HepG2 (cell line): ENCODE data around the gene GPS1. TPM values are rescaled to one million over a fixed set of nuclear protein-coding genes. Genes with fewer than 3 reads are reported as not detected.

Experiments used
- AKAP8 ChIP-seq: sonication (generic); formaldehyde crosslinking; IDR thresholded peaks from 2 replicates; pipeline ENCODE4 v1.5.1; 2020; ENCODE audit warnings: mild to moderate bottlenecking, missing genetic modification reagents
- FOXA1 ChIP-seq, 2 experiments: fragments of 450-650 bp in 1 of 2; sonication (generic) in 1 of 2; formaldehyde crosslinking in 1 of 2; IDR thresholded peaks; 2 replicates each; pipeline versions ENCODE4 v1.4.0 to v1.6.1; 2016 to 2020; ENCODE audit warnings: missing genetic modification reagents in 1 of 2
- GFI1 ChIP-seq: sonication (generic); formaldehyde crosslinking; IDR thresholded peaks from 2 replicates; pipeline ENCODE4 v1.5.0; 2020; ENCODE audit warnings: missing genetic modification reagents, mild to moderate bottlenecking, borderline replicate concordance
- HOXA7 ChIP-seq: sonication (generic); formaldehyde crosslinking; IDR thresholded peaks from 2 replicates; pipeline ENCODE4 v1.8.1; 2022; ENCODE audit warnings: mild to moderate bottlenecking, missing genetic modification reagents, moderate library complexity
- KDM1A ChIP-seq: IDR thresholded peaks from 2 replicates; pipeline ENCODE4 v1.6.1; 2016; ENCODE audit warnings: missing compliant biosample characterization
- KDM5B ChIP-seq: sonication (generic); formaldehyde crosslinking; IDR thresholded peaks from 2 replicates; pipeline ENCODE4 v1.4.0; 2020; ENCODE audit warnings: missing genetic modification reagents, mild to moderate bottlenecking, borderline replicate concordance
- KLF12 ChIP-seq: sonication (generic); formaldehyde crosslinking; IDR thresholded peaks from 2 replicates; pipeline ENCODE4 v1.4.0; 2020; ENCODE audit warnings: missing genetic modification reagents, borderline replicate concordance
- NFATC3 ChIP-seq: sonication (generic); formaldehyde crosslinking; IDR thresholded peaks from 2 replicates; pipeline ENCODE4 v1.5.1; 2020; ENCODE audit warnings: mild to moderate bottlenecking, missing genetic modification reagents
- PITX1 ChIP-seq: sonication (generic); formaldehyde crosslinking; IDR thresholded peaks from 2 replicates; pipeline ENCODE4 v1.5.1; 2020; ENCODE audit warnings: mild to moderate bottlenecking, missing genetic modification reagents
- RBFOX2 ChIP-seq: fragments of 200-400 bp; formaldehyde crosslinking; IDR thresholded peaks from 2 replicates; pipeline ENCODE4 v1.6.1; 2017; ENCODE audit warnings: low read depth, mild to moderate bottlenecking, low read length
- SP4 ChIP-seq: sonication (generic); formaldehyde crosslinking; IDR thresholded peaks from 2 replicates; pipeline ENCODE4 v1.8.1; 2023; ENCODE audit warnings: mild to moderate bottlenecking, missing genetic modification reagents
- TCF7 ChIP-seq: sonication (generic); IDR thresholded peaks from 2 replicates; pipeline ENCODE4 v1.6.1; 2016; ENCODE audit warnings: antibody characterized with exemption, low read depth
- TOPORS ChIP-seq: sonication (generic); formaldehyde crosslinking; IDR thresholded peaks from 2 replicates; pipeline ENCODE4 v1.8.0; 2023; ENCODE audit warnings: mild to moderate bottlenecking, missing genetic modification reagents
- TSC22D2 ChIP-seq: sonication (generic); formaldehyde crosslinking; IDR thresholded peaks from 2 replicates; pipeline ENCODE4 v1.5.1; 2020; ENCODE audit warnings: missing genetic modification reagents, mild to moderate bottlenecking, borderline replicate concordance
- ZBTB3 ChIP-seq: sonication (generic); formaldehyde crosslinking; IDR thresholded peaks from 2 replicates; pipeline ENCODE4 v1.4.0; 2020; ENCODE audit warnings: low read depth, mild to moderate bottlenecking, moderate library complexity, missing genetic modification reagents, borderline replicate concordance
- ZBTB38 ChIP-seq: sonication (generic); formaldehyde crosslinking; IDR thresholded peaks from 2 replicates; pipeline ENCODE4 v1.5.1; 2020; ENCODE audit warnings: mild to moderate bottlenecking, missing genetic modification reagents
- ZFP90 ChIP-seq: sonication (generic); formaldehyde crosslinking; IDR thresholded peaks from 2 replicates; pipeline ENCODE4 v1.8.0; 2022; ENCODE audit warnings: missing genetic modification reagents, mild to moderate bottlenecking, inconsistent platforms, borderline replicate concordance
- ZMAT3 ChIP-seq: sonication (generic); formaldehyde crosslinking; conservative IDR thresholded peaks from 2 replicates; pipeline ENCODE4 v1.7.0; 2021; ENCODE audit warnings: missing genetic modification reagents
- ZNF17 ChIP-seq: sonication (generic); formaldehyde crosslinking; IDR thresholded peaks from 2 replicates; pipeline ENCODE4 v1.5.0; 2020; ENCODE audit warnings: mild to moderate bottlenecking, missing genetic modification reagents
- ZNF224 ChIP-seq: sonication (generic); formaldehyde crosslinking; IDR thresholded peaks from 2 replicates; pipeline ENCODE4 v1.5.0; 2020; ENCODE audit warnings: mild to moderate bottlenecking, missing genetic modification reagents
- ZNF337 ChIP-seq: sonication (generic); formaldehyde crosslinking; IDR thresholded peaks from 2 replicates; pipeline ENCODE4 v1.5.1; 2020; ENCODE audit warnings: missing genetic modification reagents, low read depth, mild to moderate bottlenecking, borderline replicate concordance
- ZNF350 ChIP-seq: sonication (generic); formaldehyde crosslinking; IDR thresholded peaks from 2 replicates; pipeline ENCODE4 v1.4.0; 2020; ENCODE audit warnings: mild to moderate bottlenecking, low read depth, missing genetic modification reagents, borderline replicate concordance
- ZNF44 ChIP-seq: sonication (generic); formaldehyde crosslinking; IDR thresholded peaks from 2 replicates; pipeline ENCODE4 v1.5.1; 2020; ENCODE audit warnings: mild to moderate bottlenecking, missing genetic modification reagents
- ZNF546 ChIP-seq: sonication (generic); formaldehyde crosslinking; conservative IDR thresholded peaks from 2 replicates; pipeline ENCODE4 v1.8.1; 2023; ENCODE audit warnings: mild to moderate bottlenecking, missing genetic modification reagents
- ZNF619 ChIP-seq: sonication (generic); formaldehyde crosslinking; IDR thresholded peaks from 2 replicates; pipeline ENCODE4 v1.4.0; 2020; ENCODE audit warnings: mild to moderate bottlenecking, missing genetic modification reagents
- ZNF703 ChIP-seq: sonication (generic); formaldehyde crosslinking; IDR thresholded peaks from 2 replicates; pipeline ENCODE4 v1.5.1; 2020; ENCODE audit warnings: missing genetic modification reagents, mild to moderate bottlenecking, moderate library complexity, borderline replicate concordance
- ZNF776 ChIP-seq: sonication (generic); formaldehyde crosslinking; IDR thresholded peaks from 2 replicates; pipeline ENCODE4 v1.4.0; 2020; ENCODE audit warnings: mild to moderate bottlenecking, missing genetic modification reagents
- polyA plus RNA-seq, 8 experiments: library from polyadenylated mRNA; depleted of rRNA in 3 of 8; stranded (reverse) in 7 of 8; unstranded in 1 of 8; fragments of >200 nt; fragmentation: Illumina TruSeq in 4 of 8; extraction: Trizol in 4 of 8; gene quantifications; 2 replicates each; pipeline versions ENCODE4 v1.2.1 to v1.2.3, GENCODE V29; 2011 to 2016; ENCODE audit warnings: low read depth in 4 of 8, missing spikeins in 1 of 8, mixed read lengths in 1 of 8; ENCODE audit not compliant: insufficient read depth in 1 of 8
- total RNA-seq, 5 experiments: library from RNA; depleted of rRNA; stranded (reverse); fragments of >200 nt; fragmentation: Illumina TruSeq; extraction: Trizol; gene quantifications; 2 replicates each; pipeline ENCODE4 v1.2.3, GENCODE V29; 2016; ENCODE audit warnings: low read depth in 1 of 5
- TF ChIP-seq, protein P1 (sequence below): sonication (generic); formaldehyde crosslinking; IDR thresholded peaks from 2 replicates; pipeline ENCODE4 v1.5.0; 2020; ENCODE audit warnings: missing genetic modification reagents, mild to moderate bottlenecking, borderline replicate concordance
- TF ChIP-seq, protein P2 (sequence below): sonication (generic); formaldehyde crosslinking; IDR thresholded peaks from 2 replicates; pipeline ENCODE4 v1.4.0; 2020; ENCODE audit warnings: missing genetic modification reagents

GPS1 gene
- total and polyA plus RNA-seq, 2 of the 13 experiments (the other 11 are each of a cell fraction or from before 2014, with no cell fraction given): 124 to 128 TPM

DNA sequence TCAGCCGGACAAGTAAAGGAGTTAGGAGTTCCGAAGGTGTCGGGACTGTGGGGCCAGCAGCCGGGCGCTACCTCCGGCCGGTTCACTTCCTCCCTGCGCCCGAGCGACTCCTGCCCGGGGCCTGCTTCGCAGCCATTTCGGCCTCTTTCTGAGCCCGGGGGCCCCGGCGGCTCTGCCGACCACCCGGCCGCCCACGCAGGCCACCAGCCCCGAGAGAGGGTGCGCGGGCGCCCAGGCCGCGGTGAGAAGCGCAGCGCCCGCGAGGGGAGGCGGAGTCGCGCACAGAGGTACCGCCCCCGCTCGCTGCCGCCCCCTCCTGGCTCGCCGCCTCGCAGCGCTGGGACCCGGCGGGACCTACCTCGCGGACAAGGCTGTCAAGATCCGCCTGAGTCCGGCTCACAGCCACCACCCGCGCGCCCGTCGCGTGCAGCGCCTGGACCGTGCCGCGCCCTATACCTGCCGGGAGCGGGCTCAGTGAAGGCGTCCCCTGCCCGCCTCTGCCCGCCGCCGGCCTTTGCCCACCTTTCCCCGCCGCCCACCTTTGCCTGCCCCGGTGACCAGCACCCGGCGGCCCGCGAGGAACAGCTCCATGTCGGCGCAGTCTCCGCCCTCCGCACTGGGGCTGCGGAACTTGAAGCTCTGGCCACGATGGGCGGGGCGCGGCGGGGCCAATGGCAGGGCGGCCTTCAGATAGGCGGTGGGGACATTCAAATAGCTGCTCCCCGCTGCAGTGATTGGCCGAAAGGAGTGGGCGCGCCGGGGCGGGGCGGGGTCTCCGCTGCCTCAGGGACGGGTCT is 14.4 kb upstream of the GPS1 start, which contains the start of gene DCXR (continued):
- peak; percentile 76; the same call in 1 of the 2 replicates for TF ChIP-seq ZNF224 (CRISPR knock-in tag)
- TF ChIP-seq TOPORS: no peak; the same call in 1 of the 2 replicates
- TF ChIP-seq ZFP90: no peak; the same call in 1 of the 2 replicates
- peak; percentile 98 for TF ChIP-seq ZNF776 (CRISPR knock-in tag)
- TF ChIP-seq KDM5B: peak; percentile 94
- TF ChIP-seq GFI1 (CRISPR knock-in tag): peak; percentile 22; the same call in 1 of the 2 replicates
- no peak; the same call in 1 of the 2 replicates for TF ChIP-seq TCF7
- TF ChIP-seq ZBTB3 (CRISPR knock-in tag): no peak; the same call in 1 of the 2 replicates
- no peak for TF ChIP-seq FOXA1 (IDR thresholded peaks at IDR 0.05)
- no peak; the same call in 1 of the 2 replicates for TF ChIP-seq FOXA1 (CRISPR knock-in tag; IDR thresholded peaks at IDR 0.05)
- TF ChIP-seq TSC22D2 (CRISPR knock-in tag): peak; percentile 26; the same call in 1 of the 2 replicates
- peak; percentile 23; the same call in 1 of the 2 replicates for TF ChIP-seq PITX1 (CRISPR knock-in tag)
- TF ChIP-seq RBFOX2: peak; percentile 99
- TF ChIP-seq, protein P1, sequence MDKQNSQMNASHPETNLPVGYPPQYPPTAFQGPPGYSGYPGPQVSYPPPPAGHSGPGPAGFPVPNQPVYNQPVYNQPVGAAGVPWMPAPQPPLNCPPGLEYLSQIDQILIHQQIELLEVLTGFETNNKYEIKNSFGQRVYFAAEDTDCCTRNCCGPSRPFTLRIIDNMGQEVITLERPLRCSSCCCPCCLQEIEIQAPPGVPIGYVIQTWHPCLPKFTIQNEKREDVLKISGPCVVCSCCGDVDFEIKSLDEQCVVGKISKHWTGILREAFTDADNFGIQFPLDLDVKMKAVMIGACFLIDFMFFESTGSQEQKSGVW: no peak
- TF ChIP-seq ZNF703 (CRISPR knock-in tag): no peak
- TF ChIP-seq SP4 (CRISPR knock-in tag): peak; percentile 96
- peak; percentile 97 for TF ChIP-seq AKAP8 (CRISPR knock-in tag)
- peak; percentile 95 for TF ChIP-seq ZBTB38
- peak; percentile 94 for TF ChIP-seq ZNF44
- TF ChIP-seq ZMAT3 (CRISPR knock-in tag): peak; percentile 84; the same call in 1 of the 2 replicates
- TF ChIP-seq ZNF350 (CRISPR knock-in tag): peak; percentile 39; the same call in 1 of the 2 replicates
- no peak for TF ChIP-seq ZNF17 (CRISPR knock-in tag)
- peak; percentile 91; the same call in 1 of the 2 replicates for TF ChIP-seq ZNF619 (CRISPR knock-in tag)
- TF ChIP-seq NFATC3 (CRISPR knock-in tag): peak; percentile 77; the same call in 1 of the 2 replicates
- no peak for TF ChIP-seq HOXA7 (CRISPR knock-in tag)
- TF ChIP-seq KDM1A: no peak
- TF ChIP-seq, protein P2, sequence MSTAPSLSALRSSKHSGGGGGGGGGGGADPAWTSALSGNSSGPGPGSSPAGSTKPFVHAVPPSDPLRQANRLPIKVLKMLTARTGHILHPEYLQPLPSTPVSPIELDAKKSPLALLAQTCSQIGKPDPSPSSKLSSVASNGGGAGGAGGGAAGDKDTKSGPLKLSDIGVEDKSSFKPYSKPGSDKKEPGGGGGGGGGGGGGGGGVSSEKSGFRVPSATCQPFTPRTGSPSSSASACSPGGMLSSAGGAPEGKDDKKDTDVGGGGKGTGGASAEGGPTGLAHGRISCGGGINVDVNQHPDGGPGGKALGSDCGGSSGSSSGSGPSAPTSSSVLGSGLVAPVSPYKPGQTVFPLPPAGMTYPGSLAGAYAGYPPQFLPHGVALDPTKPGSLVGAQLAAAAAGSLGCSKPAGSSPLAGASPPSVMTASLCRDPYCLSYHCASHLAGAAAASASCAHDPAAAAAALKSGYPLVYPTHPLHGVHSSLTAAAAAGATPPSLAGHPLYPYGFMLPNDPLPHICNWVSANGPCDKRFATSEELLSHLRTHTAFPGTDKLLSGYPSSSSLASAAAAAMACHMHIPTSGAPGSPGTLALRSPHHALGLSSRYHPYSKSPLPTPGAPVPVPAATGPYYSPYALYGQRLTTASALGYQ (CRISPR knock-in tag): no peak
- TF ChIP-seq ZNF337 (CRISPR knock-in tag): peak; percentile 95; the same call in 1 of the 2 replicates
- peak; percentile 73; the same call in 1 of the 2 replicates for TF ChIP-seq KLF12
- TF ChIP-seq ZNF546 (CRISPR knock-in tag): peak; percentile 83; the same call in 1 of the 2 replicates
